ENCODE results near the gene JARID2.

DNA sequence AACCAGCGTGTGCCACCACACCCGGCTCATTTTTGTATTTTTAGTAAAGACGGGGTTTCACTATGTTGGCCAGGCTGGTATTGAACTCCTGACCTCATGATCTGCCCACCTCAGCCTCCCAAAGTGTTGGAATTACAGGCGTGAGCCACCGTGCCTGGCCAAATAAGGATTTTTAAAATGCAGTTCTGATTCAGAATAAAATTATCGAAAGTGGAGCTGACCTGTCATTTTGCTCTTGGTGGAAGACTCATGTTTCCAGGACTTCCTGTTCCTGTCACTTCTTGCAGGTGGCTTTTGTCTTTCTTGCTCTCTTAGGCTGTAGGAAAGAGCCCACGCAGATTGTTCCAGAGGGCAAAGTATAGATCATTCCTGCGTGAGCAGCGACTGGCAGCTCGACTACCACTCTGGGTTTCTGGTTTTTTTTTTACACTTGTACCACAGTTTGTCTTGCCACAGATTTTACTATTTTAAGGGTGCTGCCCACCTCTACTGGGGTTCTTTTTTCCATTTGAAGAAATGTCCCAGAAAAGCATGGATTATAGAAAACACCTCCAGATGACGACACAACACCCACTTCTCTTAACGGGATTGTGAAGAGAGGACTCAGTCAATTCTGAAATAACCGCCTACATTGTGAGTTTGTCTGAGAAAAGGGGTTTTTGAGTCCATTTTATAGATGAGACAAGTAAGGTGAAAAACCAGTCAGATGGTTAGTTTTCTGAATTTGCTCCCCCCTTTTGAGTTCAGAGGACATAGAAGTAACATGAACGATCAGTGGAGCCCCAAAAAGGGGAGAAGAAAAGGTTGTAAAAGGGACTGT lies 7.5 kb downstream of the JARID2 start:
- TF ChIP-seq, protein P1, sequence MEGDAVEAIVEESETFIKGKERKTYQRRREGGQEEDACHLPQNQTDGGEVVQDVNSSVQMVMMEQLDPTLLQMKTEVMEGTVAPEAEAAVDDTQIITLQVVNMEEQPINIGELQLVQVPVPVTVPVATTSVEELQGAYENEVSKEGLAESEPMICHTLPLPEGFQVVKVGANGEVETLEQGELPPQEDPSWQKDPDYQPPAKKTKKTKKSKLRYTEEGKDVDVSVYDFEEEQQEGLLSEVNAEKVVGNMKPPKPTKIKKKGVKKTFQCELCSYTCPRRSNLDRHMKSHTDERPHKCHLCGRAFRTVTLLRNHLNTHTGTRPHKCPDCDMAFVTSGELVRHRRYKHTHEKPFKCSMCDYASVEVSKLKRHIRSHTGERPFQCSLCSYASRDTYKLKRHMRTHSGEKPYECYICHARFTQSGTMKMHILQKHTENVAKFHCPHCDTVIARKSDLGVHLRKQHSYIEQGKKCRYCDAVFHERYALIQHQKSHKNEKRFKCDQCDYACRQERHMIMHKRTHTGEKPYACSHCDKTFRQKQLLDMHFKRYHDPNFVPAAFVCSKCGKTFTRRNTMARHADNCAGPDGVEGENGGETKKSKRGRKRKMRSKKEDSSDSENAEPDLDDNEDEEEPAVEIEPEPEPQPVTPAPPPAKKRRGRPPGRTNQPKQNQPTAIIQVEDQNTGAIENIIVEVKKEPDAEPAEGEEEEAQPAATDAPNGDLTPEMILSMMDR (IDR thresholded peaks at IDR 0.05), result no peak
- no peak for TF ChIP-seq RXRA (IDR thresholded peaks at IDR 0.05; ENCODE audit: borderline replicate concordance, low read depth)
- no peak for TF ChIP-seq EZH2phosphoT487 (IDR thresholded peaks at IDR 0.05; ENCODE audit: borderline replicate concordance, low read depth)
- TF ChIP-seq YY1 (IDR thresholded peaks at IDR 0.05; ENCODE audit: low read depth), result no peak
- TF ChIP-seq JUND (IDR thresholded peaks at IDR 0.05), result no peak
- TF ChIP-seq POLR2AphosphoS5 (IDR thresholded peaks at IDR 0.05; ENCODE audit: low read depth, low read length), result no peak
- no peak for TF ChIP-seq RAD21 (IDR thresholded peaks at IDR 0.05; ENCODE audit: low read length)

Measured in SK-N-SH (cell line).